ENCODE measurements around the gene POLE.

The POLE gene

GRCh38 chr12:132586929-132587328 is 100.2 kb downstream of the POLE start:
- DNase-seq (ENCODE audit: insufficient read length, low spot score) (no peak), FAIRE-seq (no peak)
- TF ChIP-seq POLR2A (IDR thresholded peaks at IDR 0.05; ENCODE audit: low read depth, low read length) = no peak
- no peak for TF ChIP-seq PAX5 (IDR thresholded peaks at IDR 0.05; ENCODE audit: insufficient read depth, low read length, severe bottlenecking)
- no peak for TF ChIP-seq SPI1 (IDR thresholded peaks at IDR 0.05; ENCODE audit: low read depth, low read length)
- no peak for TF ChIP-seq POLR2AphosphoS5 (IDR thresholded peaks at IDR 0.05; ENCODE audit: low read depth, low read length)
- TF ChIP-seq TAF1 (IDR thresholded peaks at IDR 0.05; ENCODE audit: low read depth, low read length) = no peak

- DNase-seq (ENCODE audit: insufficient read length, low spot score) = no peak
- FAIRE-seq = no peak
- no peak for TF ChIP-seq PAX5 (IDR thresholded peaks at IDR 0.05; ENCODE audit: insufficient read depth, low read length, severe bottlenecking)
- TF ChIP-seq POU2F2 (IDR thresholded peaks at IDR 0.05; ENCODE audit: low read depth, low read length) = no peak
- no peak for TF ChIP-seq POLR2A (IDR thresholded peaks at IDR 0.05; ENCODE audit: low read depth, low read length)
- TF ChIP-seq POLR2AphosphoS5 (IDR thresholded peaks at IDR 0.05; ENCODE audit: low read depth, low read length) = no peak
- no peak for TF ChIP-seq TAF1 (IDR thresholded peaks at IDR 0.05; ENCODE audit: low read depth, low read length)
- TF ChIP-seq SPI1 (IDR thresholded peaks at IDR 0.05; ENCODE audit: low read depth, low read length) = no peak
These were observed 102.0 kb downstream of the POLE start for GRCh38 chr12:132585177-132585576.

DNA sequence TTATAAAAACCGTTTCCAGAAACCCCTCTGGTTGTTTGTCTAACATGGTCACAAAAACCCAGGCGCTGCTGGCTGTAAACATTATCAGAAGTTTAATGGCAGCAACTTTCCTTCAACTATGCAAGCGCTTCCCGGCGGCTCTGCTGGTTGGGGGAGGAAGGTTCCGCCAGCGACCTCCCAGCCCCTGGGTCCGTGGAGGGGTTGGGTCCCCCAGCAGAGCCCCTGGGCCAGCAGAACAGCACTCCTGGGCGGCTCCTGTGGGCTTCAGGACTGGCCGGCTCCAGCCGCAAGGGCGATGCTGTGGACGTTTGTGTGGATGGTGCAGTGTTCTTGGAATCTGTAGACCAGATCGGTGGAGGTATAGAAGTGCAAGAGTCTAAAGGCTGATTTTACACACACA is 102.7 kb downstream of the POLE start:
- FAIRE-seq = no peak
- TF ChIP-seq POLR2A (IDR thresholded peaks at IDR 0.05; ENCODE audit: low read depth, low read length) (no peak), TAF1 (IDR thresholded peaks at IDR 0.05; ENCODE audit: low read depth, low read length) (no peak), POLR2AphosphoS5 (IDR thresholded peaks at IDR 0.05; ENCODE audit: low read depth, low read length) (no peak), PAX5 (IDR thresholded peaks at IDR 0.05; ENCODE audit: insufficient read depth, low read length, severe bottlenecking) (no peak), POU2F2 (IDR thresholded peaks at IDR 0.05; ENCODE audit: low read depth, low read length) (no peak), SPI1 (IDR thresholded peaks at IDR 0.05; ENCODE audit: low read depth, low read length) (no peak)
- no peak for DNase-seq (ENCODE audit: insufficient read length, low spot score)

GRCh38 chr12:132583736-132584135 is 103.4 kb downstream of the POLE start:
- FAIRE-seq (no peak), DNase-seq (ENCODE audit: insufficient read length, low spot score) (no peak)
- TF ChIP-seq POLR2AphosphoS5 (IDR thresholded peaks at IDR 0.05; ENCODE audit: low read depth, low read length) = no peak
- no peak for TF ChIP-seq POU2F2 (IDR thresholded peaks at IDR 0.05; ENCODE audit: low read depth, low read length)
- TF ChIP-seq TAF1 (IDR thresholded peaks at IDR 0.05; ENCODE audit: low read depth, low read length) = no peak
- no peak for TF ChIP-seq PAX5 (IDR thresholded peaks at IDR 0.05; ENCODE audit: insufficient read depth, low read length, severe bottlenecking)
- TF ChIP-seq SPI1 (IDR thresholded peaks at IDR 0.05; ENCODE audit: low read depth, low read length) = no peak
- no peak for TF ChIP-seq POLR2A (IDR thresholded peaks at IDR 0.05; ENCODE audit: low read depth, low read length)

DNA sequence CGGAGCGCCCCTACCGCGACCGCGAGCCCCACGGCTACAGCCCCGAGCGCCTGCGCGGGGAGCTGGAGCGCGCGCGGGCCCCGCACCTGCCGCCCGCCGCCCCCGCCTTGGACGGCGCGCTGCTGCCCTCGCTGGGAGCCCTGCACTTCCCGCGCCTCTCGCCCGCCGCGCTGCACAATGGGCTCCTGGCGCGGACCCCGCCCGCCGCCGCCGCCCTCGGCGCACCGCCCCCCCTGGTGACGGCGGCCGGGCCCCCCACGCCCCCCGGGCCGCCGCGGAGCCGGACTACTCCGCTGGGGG is 103.8 kb downstream of the POLE start:
- no peak for FAIRE-seq
- TF ChIP-seq PAX5 (IDR thresholded peaks at IDR 0.05; ENCODE audit: insufficient read depth, low read length, severe bottlenecking) = no peak
- no peak for TF ChIP-seq TAF1 (IDR thresholded peaks at IDR 0.05; ENCODE audit: low read depth, low read length)
- no peak for TF ChIP-seq POLR2A (IDR thresholded peaks at IDR 0.05; ENCODE audit: low read depth, low read length)
- TF ChIP-seq POLR2AphosphoS5 (IDR thresholded peaks at IDR 0.05; ENCODE audit: low read depth, low read length) = no peak
- no peak for TF ChIP-seq SPI1 (IDR thresholded peaks at IDR 0.05; ENCODE audit: low read depth, low read length)
- no peak for TF ChIP-seq POU2F2 (IDR thresholded peaks at IDR 0.05; ENCODE audit: low read depth, low read length)

DNA sequence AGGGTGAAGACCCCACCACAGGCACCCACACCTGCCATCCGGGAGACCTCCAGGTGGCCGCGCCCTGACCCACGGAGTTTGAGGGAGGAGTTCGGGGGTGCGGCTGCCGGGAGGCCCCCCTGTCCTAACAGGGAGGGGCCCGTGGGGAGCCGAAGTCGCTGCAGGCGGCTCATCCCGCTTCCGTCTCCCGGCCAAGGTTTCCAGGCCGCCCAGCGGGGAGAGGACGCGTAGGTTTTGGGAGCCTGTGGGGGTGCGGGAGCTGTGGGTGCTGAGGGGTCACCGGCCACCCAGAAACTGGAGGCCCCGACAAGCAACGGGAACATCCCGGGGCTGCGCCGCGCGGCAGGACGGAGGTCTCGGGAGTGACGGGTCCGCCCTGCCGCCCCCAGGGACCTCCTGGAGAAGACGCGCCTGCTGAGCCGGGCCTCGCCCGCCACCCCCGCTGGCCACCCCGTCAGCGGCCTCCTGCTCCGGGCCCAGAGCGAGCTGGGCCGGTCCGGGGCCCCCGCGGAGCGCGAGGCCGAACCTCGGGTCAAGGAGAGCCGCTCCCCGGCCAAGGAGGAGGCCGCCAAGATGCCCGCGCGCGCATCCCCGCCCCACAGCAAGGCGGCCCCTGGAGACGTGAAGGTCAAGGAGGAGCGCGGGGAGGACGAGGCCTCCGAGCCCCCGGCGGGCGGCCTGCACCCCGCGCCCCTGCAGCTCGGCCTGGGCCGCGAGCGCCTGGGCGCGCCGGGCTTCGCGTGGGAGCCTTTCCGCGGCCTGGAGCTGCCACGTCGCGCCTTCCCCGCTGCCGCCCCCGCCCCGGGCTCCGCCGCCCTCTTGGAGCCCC is 104.3 kb downstream of the POLE start:
- DNase-seq (ENCODE audit: insufficient read length, low spot score) (no peak), FAIRE-seq (no peak)
- TF ChIP-seq POLR2A (IDR thresholded peaks at IDR 0.05; ENCODE audit: low read depth, low read length) = no peak
- no peak for TF ChIP-seq SPI1 (IDR thresholded peaks at IDR 0.05; ENCODE audit: low read depth, low read length)
- no peak for TF ChIP-seq TAF1 (IDR thresholded peaks at IDR 0.05; ENCODE audit: low read depth, low read length)

More for the DNA sequence above, 103.8 kb downstream of the POLE start:
- no peak for DNase-seq (ENCODE audit: insufficient read length, low spot score)

GRCh38 chr12:132582058-132582420 is 105.1 kb downstream of the POLE start:
- DNase-seq (ENCODE audit: insufficient read length, low spot score) (no peak), FAIRE-seq (no peak)
- TF ChIP-seq SPI1 (IDR thresholded peaks at IDR 0.05; ENCODE audit: low read depth, low read length) (no peak), TAF1 (IDR thresholded peaks at IDR 0.05; ENCODE audit: low read depth, low read length) (no peak), POU2F2 (IDR thresholded peaks at IDR 0.05; ENCODE audit: low read depth, low read length) (no peak), POLR2AphosphoS5 (IDR thresholded peaks at IDR 0.05; ENCODE audit: low read depth, low read length) (no peak), PAX5 (IDR thresholded peaks at IDR 0.05; ENCODE audit: insufficient read depth, low read length, severe bottlenecking) (no peak), POLR2A (IDR thresholded peaks at IDR 0.05; ENCODE audit: low read depth, low read length) (no peak)

GRCh38 chr12:132581348-132582057 is 105.6 kb downstream of the POLE start:
- TF ChIP-seq SPI1 (IDR thresholded peaks at IDR 0.05; ENCODE audit: low read depth, low read length) (no peak), POLR2A (IDR thresholded peaks at IDR 0.05; ENCODE audit: low read depth, low read length) (no peak), PAX5 (IDR thresholded peaks at IDR 0.05; ENCODE audit: insufficient read depth, low read length, severe bottlenecking) (no peak), POLR2AphosphoS5 (IDR thresholded peaks at IDR 0.05; ENCODE audit: low read depth, low read length) (no peak), TAF1 (IDR thresholded peaks at IDR 0.05; ENCODE audit: low read depth, low read length) (no peak), POU2F2 (IDR thresholded peaks at IDR 0.05; ENCODE audit: low read depth, low read length) (no peak)
- DNase-seq (ENCODE audit: insufficient read length, low spot score) (no peak), FAIRE-seq (no peak)

DNA sequence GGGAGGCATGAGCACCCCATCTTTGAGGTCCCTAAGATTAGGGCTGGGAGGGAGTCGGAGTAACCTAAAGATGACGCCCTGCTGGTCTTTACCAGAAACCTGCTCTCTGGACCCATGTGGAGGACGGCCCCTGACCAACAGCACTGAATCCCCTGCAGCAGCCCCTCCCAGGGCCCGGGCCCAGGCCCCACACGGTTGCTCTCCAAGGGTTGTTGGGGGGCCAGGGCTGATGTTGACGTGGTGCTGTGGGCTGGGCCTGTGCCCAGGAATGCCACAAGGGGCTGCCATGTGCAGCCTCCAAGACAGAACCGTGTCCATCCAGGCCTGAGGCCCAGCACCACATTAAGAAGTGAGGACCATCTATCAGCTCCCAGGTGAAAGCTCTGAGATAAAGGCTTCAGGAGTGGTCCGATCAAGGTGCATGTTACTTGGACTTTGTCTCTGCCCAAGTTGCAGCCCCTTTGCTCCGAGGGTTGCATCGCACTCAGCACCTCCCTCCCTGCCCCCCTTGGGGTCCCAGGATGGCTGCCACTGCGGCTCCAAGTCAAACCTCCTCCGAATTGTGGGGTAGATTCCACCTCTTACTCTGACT is 106.3 kb downstream of the POLE start:
- DNase-seq (ENCODE audit: insufficient read length, low spot score) = no peak
- FAIRE-seq = no peak
- TF ChIP-seq POU2F2 (IDR thresholded peaks at IDR 0.05; ENCODE audit: low read depth, low read length) = no peak
- TF ChIP-seq PAX5 (IDR thresholded peaks at IDR 0.05; ENCODE audit: insufficient read depth, low read length, severe bottlenecking) = no peak
- no peak for TF ChIP-seq POLR2AphosphoS5 (IDR thresholded peaks at IDR 0.05; ENCODE audit: low read depth, low read length)
- no peak for TF ChIP-seq POLR2A (IDR thresholded peaks at IDR 0.05; ENCODE audit: low read depth, low read length)

Data from GM12891 (cell line).